Thyroid gland (tissue), 4 donors: ENCODE measurements around the gene BSPRY.

ENCODE experiments used
- POLR2A ChIP-seq, 2 donors: fragments of 450-650 bp; IDR thresholded peaks; one replicate each; pipeline ENCODE4 v1.6.1; 2017; ENCODE audit warnings: antibody characterized with exemption in 2 of 2, mild to moderate bottlenecking in 2 of 2, moderate library complexity in 1 of 2
- TF ChIP-seq, protein P1 (sequence below), 6 experiments: fragments of 200-600 bp in 3 of 6; fragments of 450-650 bp in 3 of 6; sonication (generic) in 3 of 6; IDR thresholded peaks; one replicate each; pipeline ENCODE4 v1.5.1; 2016 to 2019; ENCODE audit warnings: antibody characterized with exemption in 6 of 6, mild to moderate bottlenecking in 2 of 6, inconsistent platforms in 1 of 6, moderate library complexity in 1 of 6

DNA sequence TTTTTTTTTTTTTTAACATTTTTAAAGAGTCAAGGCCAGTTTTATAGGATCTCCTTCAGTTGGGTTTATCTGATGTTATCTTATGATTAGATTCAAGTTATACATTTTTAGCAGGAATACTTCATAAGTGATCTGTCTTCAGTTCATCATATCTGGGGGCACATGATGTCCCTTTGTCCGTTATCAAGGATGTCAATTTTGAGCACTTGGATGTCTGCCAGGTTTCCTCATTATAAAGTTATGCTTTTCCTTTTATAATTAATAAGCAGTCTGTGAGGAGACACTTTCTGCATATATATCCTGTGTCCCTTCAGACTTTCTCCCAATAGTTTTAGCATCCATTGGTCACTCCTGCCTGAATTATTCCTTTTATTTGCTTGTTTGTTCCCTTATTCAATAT, 15.6 kb downstream of the BSPRY start:
- TF ChIP-seq, protein P1, sequence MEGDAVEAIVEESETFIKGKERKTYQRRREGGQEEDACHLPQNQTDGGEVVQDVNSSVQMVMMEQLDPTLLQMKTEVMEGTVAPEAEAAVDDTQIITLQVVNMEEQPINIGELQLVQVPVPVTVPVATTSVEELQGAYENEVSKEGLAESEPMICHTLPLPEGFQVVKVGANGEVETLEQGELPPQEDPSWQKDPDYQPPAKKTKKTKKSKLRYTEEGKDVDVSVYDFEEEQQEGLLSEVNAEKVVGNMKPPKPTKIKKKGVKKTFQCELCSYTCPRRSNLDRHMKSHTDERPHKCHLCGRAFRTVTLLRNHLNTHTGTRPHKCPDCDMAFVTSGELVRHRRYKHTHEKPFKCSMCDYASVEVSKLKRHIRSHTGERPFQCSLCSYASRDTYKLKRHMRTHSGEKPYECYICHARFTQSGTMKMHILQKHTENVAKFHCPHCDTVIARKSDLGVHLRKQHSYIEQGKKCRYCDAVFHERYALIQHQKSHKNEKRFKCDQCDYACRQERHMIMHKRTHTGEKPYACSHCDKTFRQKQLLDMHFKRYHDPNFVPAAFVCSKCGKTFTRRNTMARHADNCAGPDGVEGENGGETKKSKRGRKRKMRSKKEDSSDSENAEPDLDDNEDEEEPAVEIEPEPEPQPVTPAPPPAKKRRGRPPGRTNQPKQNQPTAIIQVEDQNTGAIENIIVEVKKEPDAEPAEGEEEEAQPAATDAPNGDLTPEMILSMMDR (IDR thresholded peaks at IDR 0.05), result no peak
- no peak for TF ChIP-seq POLR2A (IDR thresholded peaks at IDR 0.05)
